Breast epithelium (tissue), 3 donors: ENCODE results near the gene ITGAL.

ENCODE experiments used
- CTCF ChIP-seq, 3 donors: fragments of 450-650 bp; IDR thresholded peaks; one replicate each; pipeline ENCODE4 v1.5.1; 2016 to 2017; ENCODE audit warnings: antibody characterized with exemption in 3 of 3, mild to moderate bottlenecking in 3 of 3, moderate library complexity in 3 of 3
- POLR2AphosphoS5 ChIP-seq, 3 donors: sonication (generic); formaldehyde crosslinking; IDR thresholded peaks; one replicate each; pipeline ENCODE4 v1.6.1; 2017; ENCODE audit warnings: antibody characterized with exemption in 3 of 3

GRCh38 chr16:30518552-30518951 lies 46.0 kb downstream of the ITGAL start:
- TF ChIP-seq POLR2AphosphoS5 (IDR thresholded peaks at IDR 0.05) (no peak), CTCF (IDR thresholded peaks at IDR 0.05) (no peak)
